GM21528 (cell line): ENCODE measurements around the gene FBXL4.
A peak's percentile ranks its signal among the peaks of the same experiment; 100 is the strongest.
"Not testable (repeated sequence)": the region's sequence is repeated elsewhere in the genome, so short reads cannot be mapped to it uniquely, and the experiment has no call there.

ENCODE experiments used
- ATAC-seq: cut with Tn5 transposase; IDR thresholded peaks from one replicate; pipeline ENCODE4 v1.9.1; 2021; ENCODE audit warnings: mild to moderate bottlenecking, moderate library complexity; ENCODE audit not compliant: unreplicated experiment, low FRiP score

FBXL4 gene

GRCh38 chr6:98946266-98946878, 1.4 kb downstream of the FBXL4 start:
- no peak for ATAC-seq

GRCh38 chr6:98945311-98946115, 2.2 kb downstream of the FBXL4 start:
- no peak for ATAC-seq

GRCh38 chr6:98944598-98945081, 3.1 kb downstream of the FBXL4 start:
- ATAC-seq: no peak

- no peak for ATAC-seq
These were observed 3.6 kb downstream of the FBXL4 start for GRCh38 chr6:98944168-98944567.

GRCh38 chr6:98942263-98942803, 5.4 kb downstream of the FBXL4 start:
- no peak for ATAC-seq

- ATAC-seq: no peak
These were observed 6.4 kb downstream of the FBXL4 start for GRCh38 chr6:98941319-98941718.

- no peak for ATAC-seq
These were observed 10.4 kb downstream of the FBXL4 start for GRCh38 chr6:98937351-98937750.

GRCh38 chr6:98932381-98932780, 15.4 kb downstream of the FBXL4 start:
- ATAC-seq: no peak

GRCh38 chr6:98931696-98932095, 16.1 kb downstream of the FBXL4 start:
- no peak for ATAC-seq

GRCh38 chr6:98929498-98930060, 18.2 kb downstream of the FBXL4 start:
- ATAC-seq: no peak

- no peak for ATAC-seq
These were observed 19.1 kb downstream of the FBXL4 start for GRCh38 chr6:98928688-98929087.

- no peak for ATAC-seq
These were observed 20.2 kb downstream of the FBXL4 start for GRCh38 chr6:98927534-98927933.

GRCh38 chr6:98925831-98926230, 21.9 kb downstream of the FBXL4 start:
- ATAC-seq: no peak

GRCh38 chr6:98924647-98925046, 23.1 kb downstream of the FBXL4 start:
- no peak for ATAC-seq

- ATAC-seq: peak; percentile 84
These were observed 26.8 kb downstream of the FBXL4 start for GRCh38 chr6:98920904-98921431.

- ATAC-seq: not testable (repeated sequence)
These were observed 36.8 kb downstream of the FBXL4 start for GRCh38 chr6:98910946-98911345.

GRCh38 chr6:98909236-98909635, 38.5 kb downstream of the FBXL4 start:
- ATAC-seq: no peak

GRCh38 chr6:98906342-98906741, 41.4 kb downstream of the FBXL4 start:
- ATAC-seq: not testable (repeated sequence)

- ATAC-seq: no peak
These were observed 42.0 kb downstream of the FBXL4 start for GRCh38 chr6:98905759-98906158.

GRCh38 chr6:98904096-98904495, 43.6 kb downstream of the FBXL4 start:
- ATAC-seq: no peak

GRCh38 chr6:98900706-98901105, 47.0 kb downstream of the FBXL4 start:
- ATAC-seq: no peak
